Caco-2 (cell line): ENCODE measurements around the gene KIDINS220. TPM values are rescaled to one million over a fixed set of nuclear protein-coding genes. Genes with fewer than 3 reads are reported as not detected.

Experiments used
- BruUV-seq: library from RNA; stranded (reverse); fragments of 400-500 nt; replicated peaks from 2 replicates; lab custom pipeline; 2021; lab: Mats Ljungman, UMichigan
- CTCF ChIA-PET: fragments of 300-600 bp; sonication (Branson Sonifier 250); formaldehyde crosslinking; loops from one replicate; lab custom pipeline; 2022; ENCODE audit warnings: antibody characterized with exemption; lab: Charles Lee
- POLR2A ChIA-PET: fragments of 300-600 bp; sonication (Branson Sonifier 250); formaldehyde crosslinking; loops from one replicate; lab custom pipeline; 2022; ENCODE audit warnings: antibody characterized with exemption; lab: Charles Lee
- DNase-seq, 2 experiments: peaks; one replicate each; pipeline versions ENCODE4 v3.0.0 to v3.0.0-alpha.2; 2020 to 2022
- H3K27me3 ChIP-seq: replicated peaks from 2 replicates; pipeline ENCODE4 v1.6.0; 2011; ENCODE audit warnings: low read length; ENCODE audit not compliant: control insufficient read depth, insufficient read depth
- H3K36me3 ChIP-seq: 2 replicates; pipeline ENCODE4 v1.5.1; 2011; ENCODE audit warnings: low read length; ENCODE audit not compliant: control insufficient read depth, insufficient read depth
- H3K4me1 ChIP-seq: fragments of 250-450 bp; sonication (Bioruptor Pico); 2 replicates; pipeline ENCODE4 v1.5.1; 2020; ENCODE audit warnings: mild to moderate bottlenecking
- H3K4me3 ChIP-seq: 2 replicates; pipeline ENCODE4 v1.5.1; 2011; ENCODE audit warnings: low read depth, mild to moderate bottlenecking, control low read depth, low read length
- H3K9me3 ChIP-seq: fragments of 250-450 bp; sonication (Bioruptor Pico); 2 replicates; pipeline ENCODE4 v1.5.1; 2020; ENCODE audit warnings: mild to moderate bottlenecking, moderate library complexity
- H3K27ac Mint-ChIP-seq: one replicate; pipeline ENCODE4 v1.8.0; 2022; ENCODE audit warnings: mixed read lengths; ENCODE audit not compliant: unreplicated experiment
- H3K27me3 Mint-ChIP-seq: one replicate; pipeline ENCODE4 v1.8.0; 2022; ENCODE audit warnings: mixed read lengths; ENCODE audit not compliant: insufficient read depth, unreplicated experiment
- H3K36me3 Mint-ChIP-seq: one replicate; pipeline ENCODE4 v1.8.0; 2022; ENCODE audit warnings: mild to moderate bottlenecking, mixed read lengths; ENCODE audit not compliant: insufficient read depth, unreplicated experiment
- H3K4me1 Mint-ChIP-seq: one replicate; pipeline ENCODE4 v1.8.0; 2022; ENCODE audit warnings: low read depth, mixed read lengths; ENCODE audit not compliant: unreplicated experiment
- H3K4me3 Mint-ChIP-seq: one replicate; pipeline ENCODE4 v1.8.0; 2022; ENCODE audit warnings: mild to moderate bottlenecking, moderate library complexity, mixed read lengths; ENCODE audit not compliant: unreplicated experiment
- H3K9me3 Mint-ChIP-seq: one replicate; pipeline ENCODE4 v1.8.0; 2022; ENCODE audit warnings: mixed read lengths; ENCODE audit not compliant: unreplicated experiment
- intact Hi-C: fragments of 100-400 bp; cut with micrococcal nuclease; formaldehyde crosslinking; loops from one replicate; pipeline ENCODE4 v1.10.0; 2022; ENCODE audit not compliant: unreplicated experiment
- total RNA-seq: library from RNA; stranded (reverse); gene quantifications from 2 replicates; pipeline ENCODE4 v1.2.3, GENCODE V29; 2022
- TF ChIP-seq, protein P1 (sequence below), 2 experiments: fragments of 200-600 bp in 1 of 2; IDR thresholded peaks; 1 replicate in 1 of 2; 2 replicates in 1 of 2; pipeline versions ENCODE4 v1.5.1 to v1.8.0; 2011 to 2022; ENCODE audit warnings: antibody characterized with exemption in 1 of 2, control low read depth in 1 of 2, inconsistent platforms in 1 of 2, low read depth in 1 of 2, low read length in 1 of 2, mild to moderate bottlenecking in 1 of 2, moderate library complexity in 1 of 2; ENCODE audit not compliant: insufficient read depth in 1 of 2, severe bottlenecking in 1 of 2, unreplicated experiment in 1 of 2

The KIDINS220 gene
- total RNA-seq, 1 experiment from 2014 or later, result 32.8 TPM

DNA sequence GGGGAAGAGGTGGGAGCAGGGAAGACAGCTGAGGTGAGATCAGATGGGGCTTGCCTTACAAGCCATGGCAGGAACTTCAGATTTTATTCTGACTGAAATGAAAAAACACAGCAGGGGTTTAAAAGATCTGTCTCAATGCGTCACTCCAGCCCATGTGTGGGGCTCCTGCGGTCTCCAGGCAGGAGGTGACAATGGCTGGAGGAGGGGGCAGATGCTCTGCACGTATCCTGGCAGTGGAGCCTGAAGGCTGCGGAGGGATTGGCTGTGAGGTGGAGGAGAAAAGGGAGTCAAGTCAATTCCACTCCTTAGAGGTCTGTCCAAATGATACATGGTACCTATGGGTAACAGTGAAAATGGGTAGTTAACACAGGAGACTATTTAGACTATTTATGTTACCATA lies 40.5 kb upstream of the KIDINS220 start:
- Histone ChIP-seq H3K4me1 (no peaks in the 10 kb centered on the region), H3K4me3 (no peak overlapping the region), H3K36me3 (no peaks in the 10 kb centered on the region), H3K27me3 (no peaks in the 10 kb centered on the region), H3K9me3 (no peaks in the 10 kb centered on the region)
- Mint-ChIP-seq H3K36me3 (no peaks in the 10 kb centered on the region), H3K4me1 (no peaks in the 10 kb centered on the region), H3K27me3 (no peaks in the 10 kb centered on the region), H3K27ac (no peak overlapping the region), H3K9me3 (no peaks in the 10 kb centered on the region), H3K4me3 (no peak overlapping the region)
- BruUV-seq, result no TSS peak
- POLR2A ChIA-PET, result no interaction called here
- no peak for DNase-seq
- TF ChIP-seq, protein P1, sequence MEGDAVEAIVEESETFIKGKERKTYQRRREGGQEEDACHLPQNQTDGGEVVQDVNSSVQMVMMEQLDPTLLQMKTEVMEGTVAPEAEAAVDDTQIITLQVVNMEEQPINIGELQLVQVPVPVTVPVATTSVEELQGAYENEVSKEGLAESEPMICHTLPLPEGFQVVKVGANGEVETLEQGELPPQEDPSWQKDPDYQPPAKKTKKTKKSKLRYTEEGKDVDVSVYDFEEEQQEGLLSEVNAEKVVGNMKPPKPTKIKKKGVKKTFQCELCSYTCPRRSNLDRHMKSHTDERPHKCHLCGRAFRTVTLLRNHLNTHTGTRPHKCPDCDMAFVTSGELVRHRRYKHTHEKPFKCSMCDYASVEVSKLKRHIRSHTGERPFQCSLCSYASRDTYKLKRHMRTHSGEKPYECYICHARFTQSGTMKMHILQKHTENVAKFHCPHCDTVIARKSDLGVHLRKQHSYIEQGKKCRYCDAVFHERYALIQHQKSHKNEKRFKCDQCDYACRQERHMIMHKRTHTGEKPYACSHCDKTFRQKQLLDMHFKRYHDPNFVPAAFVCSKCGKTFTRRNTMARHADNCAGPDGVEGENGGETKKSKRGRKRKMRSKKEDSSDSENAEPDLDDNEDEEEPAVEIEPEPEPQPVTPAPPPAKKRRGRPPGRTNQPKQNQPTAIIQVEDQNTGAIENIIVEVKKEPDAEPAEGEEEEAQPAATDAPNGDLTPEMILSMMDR (IDR thresholded peaks at IDR 0.05; ENCODE audit: insufficient read depth in 1 of 2, low read depth in 1 of 2, low read length in 1 of 2, severe bottlenecking in 1 of 2, unreplicated experiment in 1 of 2), result no peak
- intact Hi-C loops, result no loop called here
- CTCF ChIA-PET, result no interaction called here

GRCh38 chr2:8877332-8877731 lies 39.9 kb upstream of the KIDINS220 start:
- no peak for DNase-seq
- no peak overlapping the region for H3K4me3 Mint-ChIP-seq
- intact Hi-C loops, result no loop called here
- CTCF ChIA-PET, result no interaction called here
- H3K27ac Mint-ChIP-seq, result no peak overlapping the region
- H3K36me3 ChIP-seq, result no peaks in the 10 kb centered on the region
- no TSS peak for BruUV-seq
- H3K9me3 ChIP-seq, result no peaks in the 10 kb centered on the region
- H3K4me1 ChIP-seq, result no peaks in the 10 kb centered on the region
- H3K4me3 ChIP-seq, result no peak overlapping the region
- H3K4me1 Mint-ChIP-seq, result no peaks in the 10 kb centered on the region
- H3K27me3 Mint-ChIP-seq, result no peaks in the 10 kb centered on the region
- POLR2A ChIA-PET, result no interaction called here
- no peaks in the 10 kb centered on the region for H3K27me3 ChIP-seq
- H3K9me3 Mint-ChIP-seq, result no peaks in the 10 kb centered on the region
- TF ChIP-seq, protein P1 (IDR thresholded peaks at IDR 0.05; ENCODE audit: insufficient read depth in 1 of 2, low read depth in 1 of 2, low read length in 1 of 2, severe bottlenecking in 1 of 2, unreplicated experiment in 1 of 2), result no peak
- H3K36me3 Mint-ChIP-seq, result no peaks in the 10 kb centered on the region

- no peak for DNase-seq
- POLR2A ChIA-PET, result no interaction called here
- no peaks in the 10 kb centered on the region for H3K4me1 ChIP-seq
- intact Hi-C loops, result no loop called here
- no peaks in the 10 kb centered on the region for H3K27me3 ChIP-seq
- no peak overlapping the region for H3K4me3 ChIP-seq
- TF ChIP-seq, protein P1 (IDR thresholded peaks at IDR 0.05; ENCODE audit: insufficient read depth in 1 of 2, low read depth in 1 of 2, low read length in 1 of 2, severe bottlenecking in 1 of 2, unreplicated experiment in 1 of 2), result no peak
- Mint-ChIP-seq H3K27ac (no peak overlapping the region), H3K36me3 (no peaks in the 10 kb centered on the region), H3K4me1 (no peaks in the 10 kb centered on the region), H3K9me3 (no peaks in the 10 kb centered on the region), H3K27me3 (no peaks in the 10 kb centered on the region), H3K4me3 (no peak overlapping the region)
- no peaks in the 10 kb centered on the region for H3K36me3 ChIP-seq
- H3K9me3 ChIP-seq, result no peaks in the 10 kb centered on the region
- CTCF ChIA-PET, result interaction anchor here (0.7 kb wide), 1 partner anchor 34 kb away, joined by 6 read pairs; no protein-coding TSS in a partner anchor
- no TSS peak for BruUV-seq
Observed at GRCh38 chr2:8876628-8877027, 39.2 kb upstream of the KIDINS220 start.
